Parathyroid adenoma (tissue), 2 donors: ENCODE results near the gene RFTN1.

Experiments
- H2AFZ ChIP-seq: fragments of 300-600 bp; sonication (generic); one replicate; pipeline ENCODE4 v1.7.0; 2017; ENCODE audit warnings: antibody characterized with exemption, mild to moderate bottlenecking
- H3K27ac ChIP-seq: fragments of 300-600 bp; sonication (generic); one replicate; pipeline ENCODE4 v1.7.0; 2017
- H3K27me3 ChIP-seq: fragments of 300-600 bp; sonication (generic); one replicate; pipeline ENCODE4 v1.7.0; 2017; ENCODE audit warnings: low read length; ENCODE audit not compliant: control insufficient read depth, insufficient read depth
- H3K36me3 ChIP-seq: fragments of 300-600 bp; sonication (generic); one replicate; pipeline ENCODE4 v1.7.0; 2017; ENCODE audit warnings: low read length; ENCODE audit not compliant: control insufficient read depth, insufficient read depth
- H3K4me1 ChIP-seq: fragments of 300-600 bp; sonication (generic); one replicate; pipeline ENCODE4 v1.7.0; 2017; ENCODE audit warnings: control low read depth
- H3K4me2 ChIP-seq: fragments of 300-600 bp; sonication (generic); one replicate; pipeline ENCODE4 v1.7.0; 2017; ENCODE audit warnings: low read length
- H3K4me3 ChIP-seq: fragments of 300-600 bp; sonication (generic); one replicate; pipeline ENCODE4 v1.7.0; 2017; ENCODE audit warnings: low read depth, low read length
- H3K79me2 ChIP-seq: fragments of 300-600 bp; sonication (generic); one replicate; pipeline ENCODE4 v1.7.0; 2017; ENCODE audit warnings: control low read depth
- H3K9ac ChIP-seq: fragments of 300-600 bp; sonication (generic); one replicate; pipeline ENCODE4 v1.7.0; 2017; ENCODE audit warnings: mild to moderate bottlenecking
- H3K9me3 ChIP-seq: fragments of 300-600 bp; sonication (generic); one replicate; pipeline ENCODE4 v1.7.0; 2017; ENCODE audit warnings: low read length; ENCODE audit not compliant: control insufficient read depth
- TF ChIP-seq, protein P1 (sequence below): fragments of 300-600 bp; sonication (generic); IDR thresholded peaks from one replicate; pipeline ENCODE4 v1.7.0; 2017; ENCODE audit warnings: antibody characterized with exemption, mild to moderate bottlenecking
- donor health status: primary hyperparathyroidism.

RFTN1 gene

DNA sequence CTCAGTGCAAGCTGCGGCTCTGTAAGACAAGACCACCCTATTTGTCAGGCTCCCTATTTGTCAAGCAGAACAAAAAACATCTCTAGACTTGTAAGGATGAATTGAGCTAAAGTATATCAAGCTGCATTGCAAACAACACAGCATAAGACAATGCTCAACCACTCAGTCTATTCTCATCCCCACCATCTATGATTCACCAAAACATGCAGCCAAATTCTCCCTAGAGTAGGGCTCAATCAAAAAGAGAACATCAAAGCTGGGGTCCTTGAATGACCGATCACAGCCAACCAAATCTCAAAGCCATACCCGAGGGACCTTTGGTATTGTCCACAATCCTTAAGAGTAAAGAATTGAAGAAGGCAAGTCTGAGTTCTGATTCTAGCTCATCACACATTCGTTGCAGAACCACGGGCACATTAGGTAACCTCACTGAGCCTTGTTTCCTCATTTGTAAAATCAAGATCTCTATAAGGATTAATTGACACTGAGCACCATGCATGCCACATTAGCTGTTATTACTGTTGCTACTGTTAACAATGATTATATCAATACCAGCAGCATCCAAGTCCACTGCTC lies 31.2 kb downstream of the RFTN1 start:
- H3K9me3 ChIP-seq = no peaks in the 10 kb centered on the region
- H3K9ac ChIP-seq = no peak overlapping the region
- no peak overlapping the region for H3K4me2 ChIP-seq
- H3K4me1 ChIP-seq = no peaks in the 10 kb centered on the region
- H3K27me3 ChIP-seq = no peaks in the 10 kb centered on the region
- no peaks in the 10 kb centered on the region for H3K36me3 ChIP-seq
- no peak overlapping the region for H3K4me3 ChIP-seq
- no peaks in the 10 kb centered on the region for H3K79me2 ChIP-seq
- no peak overlapping the region for H2AFZ ChIP-seq
- TF ChIP-seq, protein P1, sequence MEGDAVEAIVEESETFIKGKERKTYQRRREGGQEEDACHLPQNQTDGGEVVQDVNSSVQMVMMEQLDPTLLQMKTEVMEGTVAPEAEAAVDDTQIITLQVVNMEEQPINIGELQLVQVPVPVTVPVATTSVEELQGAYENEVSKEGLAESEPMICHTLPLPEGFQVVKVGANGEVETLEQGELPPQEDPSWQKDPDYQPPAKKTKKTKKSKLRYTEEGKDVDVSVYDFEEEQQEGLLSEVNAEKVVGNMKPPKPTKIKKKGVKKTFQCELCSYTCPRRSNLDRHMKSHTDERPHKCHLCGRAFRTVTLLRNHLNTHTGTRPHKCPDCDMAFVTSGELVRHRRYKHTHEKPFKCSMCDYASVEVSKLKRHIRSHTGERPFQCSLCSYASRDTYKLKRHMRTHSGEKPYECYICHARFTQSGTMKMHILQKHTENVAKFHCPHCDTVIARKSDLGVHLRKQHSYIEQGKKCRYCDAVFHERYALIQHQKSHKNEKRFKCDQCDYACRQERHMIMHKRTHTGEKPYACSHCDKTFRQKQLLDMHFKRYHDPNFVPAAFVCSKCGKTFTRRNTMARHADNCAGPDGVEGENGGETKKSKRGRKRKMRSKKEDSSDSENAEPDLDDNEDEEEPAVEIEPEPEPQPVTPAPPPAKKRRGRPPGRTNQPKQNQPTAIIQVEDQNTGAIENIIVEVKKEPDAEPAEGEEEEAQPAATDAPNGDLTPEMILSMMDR = no peak
- H3K27ac ChIP-seq = no peak overlapping the region

DNA sequence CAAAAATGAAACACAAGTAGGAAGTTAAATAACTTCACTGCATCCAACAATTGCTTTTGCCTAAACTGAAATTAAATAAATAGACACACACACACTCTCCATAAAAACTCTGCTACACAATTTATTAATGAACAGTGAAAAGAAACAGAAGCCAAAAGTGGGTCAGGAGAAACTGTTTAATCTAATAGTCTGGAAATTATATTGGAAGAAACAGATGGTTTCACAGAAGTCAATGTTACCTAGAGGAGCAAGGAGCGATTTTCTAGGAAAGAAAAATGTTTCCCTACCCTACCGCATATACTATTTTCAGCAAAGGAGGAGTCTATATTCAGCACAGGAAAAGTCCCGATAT lies 32.0 kb downstream of the RFTN1 start:
- H3K27me3 ChIP-seq = no peaks in the 10 kb centered on the region
- no peak overlapping the region for H3K4me2 ChIP-seq
- TF ChIP-seq, protein P1 = no peak
- no peak overlapping the region for H3K9ac ChIP-seq
- H3K4me3 ChIP-seq = no peak overlapping the region
- no peak overlapping the region for H2AFZ ChIP-seq
- no peaks in the 10 kb centered on the region for H3K4me1 ChIP-seq
- H3K79me2 ChIP-seq = no peaks in the 10 kb centered on the region
- H3K9me3 ChIP-seq = no peaks in the 10 kb centered on the region
- H3K36me3 ChIP-seq = no peaks in the 10 kb centered on the region
- no peak overlapping the region for H3K27ac ChIP-seq

DNA sequence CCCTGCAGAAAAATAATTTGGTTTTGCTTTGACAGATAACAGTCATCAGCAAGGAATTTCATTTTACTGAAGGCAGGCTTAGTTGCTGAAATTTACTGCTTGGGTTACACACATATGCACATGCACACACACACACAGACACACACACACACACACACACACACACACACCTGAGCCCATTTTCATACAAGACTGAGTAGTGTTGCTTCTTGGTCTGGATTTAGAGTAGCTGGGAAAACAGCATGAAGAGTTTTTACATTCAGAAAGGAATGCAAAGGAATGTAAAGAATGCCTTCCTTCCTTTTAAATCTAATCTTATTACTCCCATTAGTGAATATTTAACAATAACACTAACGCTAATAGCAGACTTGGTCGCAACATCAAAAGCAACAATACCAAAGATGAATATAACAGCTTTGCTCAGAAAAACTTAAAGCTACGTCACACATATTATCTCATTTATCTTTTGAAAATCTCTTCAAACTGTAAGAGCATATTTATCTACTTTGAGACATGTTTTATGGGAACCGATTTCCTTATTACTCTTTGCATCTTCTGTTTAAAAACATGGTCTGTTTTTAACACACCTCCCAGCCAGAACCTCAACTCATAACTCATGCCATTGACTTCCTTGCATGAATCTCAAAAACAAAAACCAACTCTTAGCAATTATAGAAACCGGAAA lies 32.5 kb downstream of the RFTN1 start:
- Histone ChIP-seq H3K4me1 (no peaks in the 10 kb centered on the region), H3K9ac (no peak overlapping the region), H3K4me3 (no peak overlapping the region), H3K27me3 (no peaks in the 10 kb centered on the region), H3K36me3 (no peaks in the 10 kb centered on the region), H3K79me2 (no peaks in the 10 kb centered on the region), H3K27ac (no peak overlapping the region), H3K4me2 (no peak overlapping the region), H3K9me3 (no peaks in the 10 kb centered on the region), H2AFZ (no peak overlapping the region)
- TF ChIP-seq, protein P1 = no peak

DNA sequence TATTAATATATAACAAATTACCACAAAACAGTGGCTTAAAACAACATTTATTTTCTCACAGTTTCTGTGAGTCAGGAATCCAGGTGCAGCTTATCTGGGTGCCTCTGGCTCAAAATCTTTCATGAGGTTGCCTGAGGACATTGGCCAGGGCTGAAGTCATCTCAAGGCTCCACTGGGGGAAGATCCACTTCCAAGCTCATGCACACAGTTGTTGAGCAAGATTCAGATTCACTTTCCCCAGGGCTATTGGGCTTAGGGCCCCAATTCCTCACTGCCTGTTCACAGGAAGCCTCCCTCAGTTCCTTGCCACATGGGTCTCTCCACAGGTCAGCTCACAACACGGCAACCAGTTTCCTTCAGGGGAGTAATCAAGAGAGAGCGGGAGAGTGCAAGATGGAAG lies 35.0 kb downstream of the RFTN1 start:
- H3K36me3 ChIP-seq = no peaks in the 10 kb centered on the region
- no peaks in the 10 kb centered on the region for H3K4me1 ChIP-seq
- H3K9me3 ChIP-seq = no peaks in the 10 kb centered on the region
- no peaks in the 10 kb centered on the region for H3K79me2 ChIP-seq
- no peak overlapping the region for H3K27ac ChIP-seq
- no peaks in the 10 kb centered on the region for H3K27me3 ChIP-seq
- no peak overlapping the region for H3K9ac ChIP-seq
- no peak overlapping the region for H3K4me2 ChIP-seq
- TF ChIP-seq, protein P1 = no peak
- no peak overlapping the region for H3K4me3 ChIP-seq
- H2AFZ ChIP-seq = no peak overlapping the region

DNA sequence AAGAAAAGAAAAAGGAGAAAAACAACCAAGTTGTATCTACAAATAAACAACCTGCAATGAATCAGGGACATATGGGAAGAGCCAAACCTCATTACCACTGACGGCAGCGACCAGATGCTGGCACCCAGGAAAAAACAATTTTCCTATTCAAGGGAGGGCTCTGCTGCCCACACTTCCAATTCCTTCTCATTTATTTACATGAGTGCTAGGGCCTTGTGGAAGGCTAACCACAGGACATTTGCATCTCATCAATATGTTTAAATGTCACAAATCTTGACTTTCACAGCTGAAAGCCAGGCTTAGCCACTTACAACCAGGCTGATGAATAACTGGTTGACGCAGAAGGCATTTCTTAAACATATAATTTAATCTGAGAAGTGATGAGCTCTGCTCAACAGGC lies 36.0 kb downstream of the RFTN1 start:
- H2AFZ ChIP-seq = no peak overlapping the region
- H3K4me3 ChIP-seq = no peak overlapping the region
- no peaks in the 10 kb centered on the region for H3K36me3 ChIP-seq
- no peaks in the 10 kb centered on the region for H3K27me3 ChIP-seq
- no peaks in the 10 kb centered on the region for H3K9me3 ChIP-seq
- no peaks in the 10 kb centered on the region for H3K4me1 ChIP-seq
- no peak overlapping the region for H3K9ac ChIP-seq
- no peak overlapping the region for H3K27ac ChIP-seq
- TF ChIP-seq, protein P1 = no peak
- H3K79me2 ChIP-seq = no peaks in the 10 kb centered on the region
- no peak overlapping the region for H3K4me2 ChIP-seq
